ENCODE data around the gene CYTH1. TPM values are rescaled to one million over a fixed set of nuclear protein-coding genes. Genes with fewer than 3 reads are reported as not detected.

The CYTH1 gene
- total and polyA plus RNA-seq, 2 experiments from 2014 or later, result 10.4 to 11.7 TPM

DNA sequence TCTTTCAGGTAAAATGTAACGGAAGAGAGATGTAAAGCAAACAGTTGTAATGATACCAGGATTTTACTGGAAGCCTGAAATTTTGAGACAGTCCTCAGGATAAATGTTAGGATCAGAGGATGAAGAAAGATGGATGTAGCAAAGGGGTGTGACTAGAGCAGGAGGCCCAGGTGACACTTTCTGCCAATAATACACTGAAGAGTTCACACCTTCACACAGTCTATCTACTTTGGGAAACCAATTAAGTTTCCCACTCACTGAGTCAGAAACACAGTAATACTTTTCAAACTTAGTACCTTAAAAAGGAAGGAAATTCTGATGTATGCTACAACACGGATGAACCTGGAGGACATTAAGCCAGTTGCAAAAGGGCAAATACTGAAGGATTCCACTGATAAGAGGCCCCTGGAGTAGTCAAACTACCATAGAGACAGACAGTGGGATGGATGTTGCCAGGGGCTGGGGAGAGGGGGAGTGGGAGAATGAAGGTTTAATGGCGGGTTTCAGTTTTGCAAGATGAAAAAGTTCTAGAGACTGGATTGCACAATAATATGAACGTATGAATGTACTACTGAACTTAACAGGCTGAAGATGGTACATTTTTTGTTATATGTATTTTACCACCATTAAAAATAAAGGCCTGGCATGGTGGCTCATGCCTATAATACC is 62.3 kb downstream of the CYTH1 start:
- Histone ChIP-seq H3K4me2 (ENCODE audit: unreplicated experiment) (no peak overlapping the region), H3K27ac (no peak overlapping the region), H3K9me3 (ENCODE audit: low read depth) (no peaks in the 10 kb centered on the region), H3K9ac (no peak overlapping the region), H3F3A (ENCODE audit: insufficient read depth) (peaks cover 10% of the 10 kb centered on the region; the same call in 1 of the 2 replicates), H3K4me1 (ENCODE audit: insufficient read depth) (peaks cover 46% of the 10 kb centered on the region), H4K20me1 (ENCODE audit: insufficient read depth) (peaks cover 3% of the 10 kb centered on the region; the same call in 1 of the 2 replicates), H3K4me3 (no peak overlapping the region), H2AFZ (no peak overlapping the region), H3K79me2 (ENCODE audit: insufficient read depth) (peaks cover 88% of the 10 kb centered on the region), H3K9me2 (ENCODE audit: insufficient read depth) (no peaks in the 10 kb centered on the region), H3K27me3 (replicated peaks; ENCODE audit: insufficient read depth) (no peaks in the 10 kb centered on the region), H3K36me3 (ENCODE audit: low read depth) (no peaks in the 10 kb centered on the region)
- WGBS, 2 experiments (ENCODE audit: low coverage in 1 of 2, low lambda C conversion rate in 2 of 2, missing lambda C conversion rate in 2 of 2), result 88 to 94% methylated on average over 4 of the region's 4 CpGs
- in situ Hi-C loops (cut with MboI), result no loop called here
- DNase-seq, result no peak
- TF ChIP-seq EZH2phosphoT487 (IDR thresholded peaks at IDR 0.05; ENCODE audit: insufficient read depth, low read depth), result no peak
- no peak for TF ChIP-seq EZH2 (IDR thresholded peaks at IDR 0.05; ENCODE audit: insufficient read depth, poor library complexity, severe bottlenecking)

DNA sequence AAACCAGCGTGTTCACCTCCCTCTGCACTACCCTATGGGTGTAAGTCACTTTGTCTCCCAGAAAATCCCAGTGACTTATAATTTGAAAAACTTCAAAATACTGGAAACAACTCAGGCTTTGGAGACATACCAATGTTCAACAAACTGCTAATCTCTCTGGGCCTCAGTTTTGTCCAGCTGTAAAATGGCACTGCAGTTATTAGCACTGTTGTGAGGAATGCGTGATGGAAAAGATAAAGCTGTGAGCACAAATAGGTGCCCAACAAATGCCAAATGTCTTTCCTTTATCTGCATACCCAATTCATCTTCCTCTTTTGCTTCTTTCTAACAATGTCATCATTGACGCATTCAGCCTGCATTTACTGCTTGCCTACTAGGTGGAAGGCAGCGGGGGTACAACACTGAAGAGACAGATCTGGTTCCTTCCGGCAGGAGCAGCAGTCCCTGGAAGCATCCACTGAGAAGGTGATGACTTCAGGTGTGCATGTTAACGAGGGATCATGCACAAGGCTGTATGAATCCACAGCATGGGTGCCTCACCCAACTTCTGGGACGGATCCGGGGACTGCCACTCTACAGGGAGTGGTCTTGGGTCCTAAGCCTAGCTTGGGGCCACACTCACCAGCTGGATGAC is 63.4 kb downstream of the CYTH1 start:
- Histone ChIP-seq H3K79me2 (ENCODE audit: insufficient read depth) (peaks cover 88% of the 10 kb centered on the region), H3K9ac (no peak overlapping the region), H3K27me3 (replicated peaks; ENCODE audit: insufficient read depth) (no peaks in the 10 kb centered on the region), H3K36me3 (ENCODE audit: low read depth) (no peaks in the 10 kb centered on the region), H3K4me2 (ENCODE audit: unreplicated experiment) (no peak overlapping the region), H4K20me1 (ENCODE audit: insufficient read depth) (no peaks in the 10 kb centered on the region; the same call in 1 of the 2 replicates), H3K4me3 (no peak overlapping the region), H3F3A (ENCODE audit: insufficient read depth) (peaks cover 11% of the 10 kb centered on the region; the same call in 1 of the 2 replicates), H3K9me3 (ENCODE audit: low read depth) (no peaks in the 10 kb centered on the region), H3K4me1 (ENCODE audit: insufficient read depth) (peaks cover 36% of the 10 kb centered on the region), H2AFZ (no peak overlapping the region), H3K9me2 (ENCODE audit: insufficient read depth) (no peaks in the 10 kb centered on the region), H3K27ac (no peak overlapping the region)
- DNase-seq, result no peak
- WGBS, 2 experiments (ENCODE audit: low coverage in 1 of 2, low lambda C conversion rate in 2 of 2, missing lambda C conversion rate in 2 of 2), result 87 to 93% methylated on average over 8 of the region's 8 CpGs
- in situ Hi-C loops (cut with MboI), result no loop called here
- no peak for TF ChIP-seq EZH2phosphoT487 (IDR thresholded peaks at IDR 0.05; ENCODE audit: insufficient read depth, low read depth)
- TF ChIP-seq EZH2 (IDR thresholded peaks at IDR 0.05; ENCODE audit: insufficient read depth, poor library complexity, severe bottlenecking), result no peak

DNA sequence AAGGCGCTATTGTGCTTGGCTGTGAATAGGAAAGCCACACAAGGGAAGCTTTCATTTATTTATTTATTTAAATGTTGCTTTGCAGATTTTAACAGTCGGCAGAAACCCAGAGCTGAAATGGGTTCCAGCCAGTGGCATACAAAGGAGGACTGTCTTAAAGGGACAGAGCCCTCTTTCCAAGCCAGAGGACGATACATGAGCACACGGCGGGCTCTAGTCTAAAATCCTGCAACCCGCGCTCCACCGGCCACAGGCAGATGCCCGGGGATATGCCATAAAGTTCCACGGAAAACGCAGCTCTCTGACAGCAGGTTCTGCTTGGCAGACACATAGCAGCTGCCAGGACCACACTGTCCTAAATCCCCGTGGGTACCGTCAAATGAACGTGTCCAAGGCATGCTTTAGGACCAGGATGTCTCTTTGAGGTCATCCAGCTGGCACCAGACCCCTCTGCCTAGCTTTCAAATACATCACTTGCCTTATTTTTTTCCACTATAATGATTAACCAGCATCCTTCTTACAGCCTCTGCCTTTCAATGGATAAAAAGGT is 64.6 kb downstream of the CYTH1 start:
- Histone ChIP-seq H3K9ac (peak overlapping the region; percentile 70), H2AFZ (peak overlapping the region; percentile 65), H3K36me3 (ENCODE audit: low read depth) (no peaks in the 10 kb centered on the region), H3K27me3 (replicated peaks; ENCODE audit: insufficient read depth) (no peaks in the 10 kb centered on the region), H3F3A (ENCODE audit: insufficient read depth) (peaks cover 11% of the 10 kb centered on the region; the same call in 1 of the 2 replicates), H3K4me3 (peak overlapping the region; percentile 73), H3K27ac (no peak overlapping the region), H3K9me2 (ENCODE audit: insufficient read depth) (no peaks in the 10 kb centered on the region), H4K20me1 (ENCODE audit: insufficient read depth) (no peaks in the 10 kb centered on the region; the same call in 1 of the 2 replicates), H3K79me2 (ENCODE audit: insufficient read depth) (peaks cover 88% of the 10 kb centered on the region), H3K9me3 (ENCODE audit: low read depth) (no peaks in the 10 kb centered on the region), H3K4me2 (ENCODE audit: unreplicated experiment) (peak overlapping the region; percentile 92), H3K4me1 (ENCODE audit: insufficient read depth) (peaks cover 30% of the 10 kb centered on the region)
- DNase-seq, result peak; percentile 64
- no peak for TF ChIP-seq EZH2 (IDR thresholded peaks at IDR 0.05; ENCODE audit: insufficient read depth, poor library complexity, severe bottlenecking)
- TF ChIP-seq EZH2phosphoT487 (IDR thresholded peaks at IDR 0.05; ENCODE audit: insufficient read depth, low read depth), result no peak
- in situ Hi-C loops (cut with MboI), result no loop called here
- WGBS, 2 experiments (ENCODE audit: low coverage in 1 of 2, low lambda C conversion rate in 2 of 2, missing lambda C conversion rate in 2 of 2), result 4 to 7% methylated on average over 14 of the region's 14 CpGs

DNA sequence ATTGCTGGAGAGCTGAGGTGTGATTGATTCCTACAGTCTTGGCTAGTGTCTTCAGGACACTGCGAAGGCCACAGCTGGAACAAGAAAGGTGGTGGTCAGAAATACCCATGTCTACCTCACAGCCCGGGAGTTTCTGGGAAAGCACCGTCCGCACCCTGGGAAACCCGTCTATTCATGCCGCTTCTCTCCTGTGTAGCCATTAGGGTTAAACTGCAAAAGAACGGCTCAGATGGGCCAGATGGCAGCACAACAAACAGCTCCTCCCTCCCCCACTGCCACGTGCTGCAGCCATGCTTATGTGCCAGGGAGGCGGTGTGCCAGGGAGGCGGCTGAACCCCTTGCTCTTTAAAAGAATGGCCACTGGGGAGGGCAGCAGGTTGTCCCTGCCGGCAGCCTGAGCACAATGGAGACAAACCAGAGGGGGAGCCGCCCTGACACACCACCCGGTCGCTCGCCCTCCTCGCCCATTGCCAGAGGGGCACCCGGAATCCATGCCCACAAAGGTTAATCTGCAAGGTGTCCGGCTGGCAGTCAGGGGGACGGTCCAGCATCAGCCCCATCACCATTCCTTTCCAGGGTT is 65.2 kb downstream of the CYTH1 start:
- peaks cover 30% of the 10 kb centered on the region for H3K4me1 ChIP-seq (ENCODE audit: insufficient read depth)
- no peaks in the 10 kb centered on the region for H3K27me3 ChIP-seq (replicated peaks; ENCODE audit: insufficient read depth)
- in situ Hi-C loops (cut with MboI), result no loop called here
- peaks cover 11% of the 10 kb centered on the region; the same call in 1 of the 2 replicates for H3F3A ChIP-seq (ENCODE audit: insufficient read depth)
- peak overlapping the region; percentile 65 for H2AFZ ChIP-seq
- no peaks in the 10 kb centered on the region for H3K9me3 ChIP-seq (ENCODE audit: low read depth)
- H3K9ac ChIP-seq, result peak overlapping the region; percentile 70
- TF ChIP-seq EZH2phosphoT487 (IDR thresholded peaks at IDR 0.05; ENCODE audit: insufficient read depth, low read depth), result no peak
- TF ChIP-seq EZH2 (IDR thresholded peaks at IDR 0.05; ENCODE audit: insufficient read depth, poor library complexity, severe bottlenecking), result no peak
- H3K79me2 ChIP-seq (ENCODE audit: insufficient read depth), result peaks cover 88% of the 10 kb centered on the region
- H3K36me3 ChIP-seq (ENCODE audit: low read depth), result no peaks in the 10 kb centered on the region
- DNase-seq, result peak; percentile 78
- H3K9me2 ChIP-seq (ENCODE audit: insufficient read depth), result no peaks in the 10 kb centered on the region
- H3K27ac ChIP-seq, result no peak overlapping the region
- peak overlapping the region; percentile 92 for H3K4me2 ChIP-seq (ENCODE audit: unreplicated experiment)
- WGBS, 2 experiments (ENCODE audit: low coverage in 1 of 2, low lambda C conversion rate in 2 of 2, missing lambda C conversion rate in 2 of 2), result 1 to 3% methylated on average over 19 of the region's 19 CpGs
- H3K4me3 ChIP-seq, result peak overlapping the region; percentile 73
- H4K20me1 ChIP-seq (ENCODE audit: insufficient read depth), result no peaks in the 10 kb centered on the region; the same call in 1 of the 2 replicates

Measured in GM23248 (cell line).